HG03354 (cell line): Measurements from ENCODE around the gene PNPO.
"Not testable (repeated sequence)": the region's sequence is repeated elsewhere in the genome, so short reads cannot be mapped to it uniquely, and the experiment has no call there.

Source experiments
- ATAC-seq: cut with Tn5 transposase; IDR thresholded peaks from one replicate; pipeline ENCODE4 v1.9.1; 2021; ENCODE audit warnings: mild to moderate bottlenecking; ENCODE audit not compliant: unreplicated experiment, poor library complexity, severe bottlenecking

Gene PNPO

DNA sequence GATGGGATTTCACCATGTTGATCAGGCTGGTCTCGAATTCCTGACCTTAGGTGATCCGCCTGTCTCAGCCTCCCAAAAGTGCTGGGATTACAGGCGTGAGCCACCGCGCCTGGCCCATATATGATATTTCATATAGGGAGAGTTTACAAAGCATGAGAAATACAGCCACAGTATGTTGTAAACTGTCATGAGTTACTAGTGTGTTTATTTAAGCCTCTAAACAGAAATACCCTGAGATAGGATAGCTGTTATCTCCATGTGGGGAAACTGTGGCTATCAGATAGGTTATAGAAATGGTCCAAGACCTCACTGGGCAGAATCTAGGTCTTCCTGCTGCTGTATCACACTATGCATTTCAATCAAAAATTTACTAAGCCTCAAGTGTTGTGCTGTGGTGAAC, 27.5 kb downstream of the PNPO start:
- no peak for ATAC-seq

- no peak for ATAC-seq
These were observed 28.8 kb downstream of the PNPO start for GRCh38 chr17:47969930-47970724.

- peak; percentile 95 for ATAC-seq
These were observed 29.5 kb downstream of the PNPO start, which contains the start of gene CDK5RAP3 for GRCh38 chr17:47970725-47971499. TSS of gene CDK5RAP3 (plus strand) at chr17:47971113. CDS start at chr17:47971147, 34 bp downstream.

- ATAC-seq = no peak
These were observed 32.2 kb downstream of the PNPO start for GRCh38 chr17:47973541-47973940.

DNA sequence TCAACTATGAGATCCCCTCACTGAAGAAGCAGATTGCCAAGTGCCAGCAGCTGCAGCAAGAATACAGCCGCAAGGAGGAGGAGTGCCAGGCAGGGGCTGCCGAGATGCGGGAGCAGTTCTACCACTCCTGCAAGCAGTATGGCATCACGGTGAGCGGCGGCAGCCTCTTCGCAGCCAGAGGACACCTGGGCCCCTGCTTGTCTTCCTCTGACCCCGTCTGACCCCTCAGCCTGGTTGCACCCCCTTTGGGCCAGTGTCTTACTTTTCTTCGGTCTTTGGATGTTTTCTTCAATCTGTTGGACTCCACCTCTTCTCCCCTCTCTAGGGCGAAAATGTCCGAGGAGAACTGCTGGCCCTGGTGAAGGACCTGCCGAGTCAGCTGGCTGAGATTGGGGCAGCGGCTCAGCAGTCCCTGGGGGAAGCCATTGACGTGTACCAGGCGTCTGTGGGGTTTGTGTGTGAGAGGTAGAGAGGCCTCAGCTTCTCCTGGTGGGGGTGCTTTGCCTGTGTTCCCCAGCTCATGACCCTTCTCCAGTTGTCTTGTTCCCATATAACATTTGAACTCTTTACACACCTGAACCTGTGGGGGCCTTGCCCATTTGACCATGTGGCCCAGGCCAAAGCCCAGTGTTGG, 33.9 kb downstream of the PNPO start:
- no peak for ATAC-seq

DNA sequence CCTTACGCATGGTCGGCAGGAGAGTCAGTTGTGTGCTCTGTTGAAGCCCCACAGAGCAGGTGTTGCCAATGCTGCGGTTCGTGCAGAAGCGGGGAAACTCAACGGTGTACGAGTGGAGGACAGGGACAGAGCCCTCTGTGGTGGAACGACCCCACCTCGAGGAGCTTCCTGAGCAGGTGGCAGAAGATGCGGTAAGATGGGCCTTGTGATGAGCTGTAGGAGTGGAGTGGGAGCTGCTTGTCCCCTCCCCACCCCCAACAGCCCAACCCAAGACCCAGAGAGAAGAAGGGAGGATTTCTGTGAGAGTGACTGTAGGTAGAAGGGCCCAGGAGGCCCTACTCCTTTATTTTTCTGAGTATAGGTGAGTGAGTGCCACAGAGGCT, 34.4 kb downstream of the PNPO start:
- no peak for ATAC-seq

DNA sequence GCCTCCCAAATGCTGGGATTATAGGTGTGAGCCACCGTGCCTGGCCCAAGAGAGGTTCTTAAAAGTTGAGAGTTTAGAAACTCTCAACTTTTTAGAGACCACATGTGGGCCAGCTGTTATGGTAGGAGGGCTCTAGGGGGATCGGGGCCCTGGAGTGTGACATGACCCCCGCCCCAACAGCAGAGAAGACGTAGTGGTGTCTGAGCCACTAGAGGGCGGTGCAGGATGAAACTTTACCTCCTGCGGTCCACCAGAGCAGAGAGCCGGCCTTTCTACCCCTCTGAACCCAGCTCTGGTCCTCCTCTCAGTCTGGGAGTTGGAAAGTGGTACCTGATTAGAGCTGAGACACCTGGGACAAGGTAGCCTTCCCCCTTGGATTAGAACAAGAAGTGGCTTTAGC, 37.0 kb downstream of the PNPO start:
- peak; percentile 54 for ATAC-seq

- ATAC-seq = no peak
These were observed 39.2 kb downstream of the PNPO start for GRCh38 chr17:47980541-47980940.

DNA sequence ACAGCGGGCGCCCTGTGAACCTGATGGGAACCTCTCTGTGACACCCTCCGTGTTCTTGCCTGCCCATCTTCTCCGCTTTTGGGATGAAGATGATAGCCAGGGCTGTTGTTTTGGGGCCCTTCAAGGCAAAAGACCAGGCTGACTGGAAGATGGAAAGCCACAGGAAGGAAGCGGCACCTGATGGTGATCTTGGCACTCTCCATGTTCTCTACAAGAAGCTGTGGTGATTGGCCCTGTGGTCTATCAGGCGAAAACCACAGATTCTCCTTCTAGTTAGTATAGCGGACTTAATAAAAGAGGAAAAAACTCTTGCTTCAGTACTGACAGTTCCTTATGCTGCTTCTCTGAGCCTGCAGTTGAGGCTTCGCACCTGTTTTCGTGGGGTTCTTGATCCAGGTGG, 40.1 kb downstream of the PNPO start:
- ATAC-seq = no peak

DNA sequence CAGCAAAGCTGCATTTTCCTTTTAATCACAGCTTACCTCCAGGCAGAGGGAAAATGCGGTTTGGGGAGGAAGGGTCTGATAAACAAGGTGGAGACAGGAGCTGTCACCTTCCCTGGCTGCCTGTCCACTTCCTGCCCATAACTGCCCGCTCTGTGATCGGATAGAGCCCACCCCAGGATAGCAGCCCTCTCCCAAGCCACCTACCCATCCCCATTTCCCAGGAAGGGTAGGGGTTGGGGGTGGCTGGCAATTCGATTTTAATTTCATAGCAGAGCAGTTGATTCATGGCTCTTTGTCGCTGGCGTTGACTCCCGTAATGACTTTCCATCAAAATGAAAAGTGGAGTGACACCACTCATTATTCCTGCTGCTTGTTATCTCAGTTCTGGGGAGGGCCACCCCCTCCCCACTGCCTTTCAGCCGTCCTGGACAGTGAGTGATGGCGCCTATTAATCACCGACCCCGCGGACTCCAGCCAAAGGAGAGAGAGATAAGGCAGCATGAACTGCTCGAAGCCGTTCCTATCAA, 40.8 kb downstream of the PNPO start:
- no peak for ATAC-seq

DNA sequence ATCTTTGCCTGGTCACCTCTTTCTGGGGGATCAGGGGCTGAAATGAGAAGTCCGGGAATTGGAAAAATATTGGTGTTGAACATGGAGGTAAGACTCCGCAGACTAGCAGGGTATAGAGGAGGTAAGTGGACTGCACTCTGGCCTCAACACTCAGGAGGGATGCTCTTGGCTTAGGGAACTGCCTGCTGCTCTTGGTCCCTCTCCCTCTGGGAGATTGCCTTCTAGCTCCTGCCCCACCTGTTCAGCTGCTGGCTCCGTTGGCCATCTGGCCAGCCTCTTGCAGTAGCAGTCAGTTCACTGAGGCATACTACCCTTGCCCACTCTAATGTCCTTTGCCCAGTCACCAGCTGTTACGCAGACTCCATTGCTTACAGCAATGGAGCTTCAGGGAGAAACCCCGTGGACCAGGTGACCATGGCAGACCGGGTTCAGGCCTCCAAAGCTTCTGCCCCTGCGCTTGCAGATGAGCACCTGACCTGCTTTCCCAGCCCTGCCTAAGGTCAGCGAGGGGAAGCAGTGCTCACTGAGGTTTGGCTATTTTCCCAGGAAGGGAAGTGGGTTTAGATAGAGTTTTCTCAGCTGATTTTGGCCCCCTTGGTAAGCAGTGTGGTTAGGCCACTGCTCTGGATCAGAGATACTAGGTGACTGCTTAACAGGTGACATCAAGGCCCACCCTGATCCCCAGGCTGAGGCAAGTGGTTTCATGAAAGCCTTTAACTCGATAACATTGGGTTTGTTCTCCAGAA, 41.4 kb downstream of the PNPO start:
- no peak for ATAC-seq

DNA sequence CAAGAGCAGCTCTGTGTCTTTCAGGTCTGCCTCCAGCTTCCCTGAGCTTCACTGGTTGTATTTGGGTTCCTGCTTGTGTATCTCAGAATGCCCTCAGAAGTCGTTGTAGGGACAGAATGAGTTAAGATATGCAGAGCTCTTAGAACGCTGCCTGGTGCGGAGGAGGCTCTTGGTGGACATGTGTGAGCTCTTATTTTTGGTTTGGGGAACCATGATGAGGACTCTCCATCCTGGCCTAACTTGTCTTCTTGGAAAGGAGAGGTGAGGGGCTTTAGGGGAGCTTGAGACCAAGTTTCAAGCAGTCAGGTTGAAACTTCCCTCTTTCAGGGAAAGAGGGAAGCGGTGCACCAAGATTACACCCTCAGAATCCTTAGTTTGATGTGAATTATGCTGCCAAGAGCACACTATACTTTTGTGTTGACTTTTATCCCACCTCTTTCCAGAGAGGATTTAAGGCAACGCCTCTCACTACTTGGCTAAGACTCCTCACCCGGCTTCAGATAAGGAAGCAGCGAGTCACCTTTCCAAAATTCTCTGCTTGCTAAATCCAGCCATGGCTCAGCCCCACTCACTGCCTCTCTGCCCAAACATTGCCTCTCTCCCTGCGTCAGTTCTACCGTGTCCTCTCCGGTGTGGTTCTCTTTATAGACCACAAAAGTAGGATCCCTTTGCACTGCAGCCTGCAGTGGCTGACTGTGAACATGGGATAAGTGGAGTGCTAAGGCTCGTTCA, 42.3 kb downstream of the PNPO start:
- no peak for ATAC-seq

DNA sequence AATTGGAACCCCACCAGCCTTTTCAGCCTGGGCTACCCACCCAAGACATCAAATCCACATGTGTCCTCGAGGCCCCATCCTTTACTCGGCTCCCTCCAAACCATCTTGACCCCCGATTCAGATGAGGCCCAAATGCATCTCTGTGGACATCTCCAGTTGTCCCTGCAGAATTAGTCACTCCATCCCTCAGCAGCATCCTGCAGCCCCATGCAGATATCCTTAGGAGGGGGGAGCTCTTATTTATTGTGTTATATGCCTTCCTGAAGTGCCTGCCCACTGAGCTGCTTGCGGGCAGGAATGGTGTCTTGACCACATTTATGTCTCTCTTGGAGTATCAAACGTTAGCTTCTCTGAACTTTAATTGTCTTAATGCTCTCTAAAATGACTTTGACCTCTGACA, 45.1 kb downstream of the PNPO start:
- no peak for ATAC-seq

DNA sequence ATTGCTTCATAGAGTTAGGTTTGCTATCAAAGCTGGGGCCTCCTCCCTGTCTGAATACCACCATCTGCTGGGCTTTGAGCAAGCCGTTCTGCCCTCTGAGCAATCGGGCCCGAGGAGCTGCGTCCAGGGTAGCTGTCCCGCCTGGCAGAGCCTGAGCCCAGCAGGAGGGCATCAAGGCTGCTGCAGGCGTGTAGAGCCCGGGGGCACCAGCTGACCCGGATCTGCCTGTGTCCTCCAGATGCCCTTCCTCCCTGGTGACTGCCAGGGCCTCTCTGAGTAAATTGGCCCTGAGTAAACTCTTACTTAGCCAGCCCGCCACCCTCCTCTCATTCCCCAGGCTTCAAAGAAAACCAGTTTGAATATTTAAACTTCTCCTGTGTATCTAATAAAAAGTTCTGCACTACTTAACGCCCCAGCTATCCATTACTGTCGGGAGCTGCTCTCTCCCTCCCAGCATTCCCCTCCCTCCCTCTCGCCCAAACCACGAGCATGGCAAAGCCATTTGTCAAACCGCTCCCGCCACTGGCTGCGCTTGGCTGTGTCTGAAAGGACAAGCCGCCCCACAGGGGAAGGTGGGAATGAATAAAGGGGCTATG, 46.0 kb downstream of the PNPO start:
- ATAC-seq = no peak

DNA sequence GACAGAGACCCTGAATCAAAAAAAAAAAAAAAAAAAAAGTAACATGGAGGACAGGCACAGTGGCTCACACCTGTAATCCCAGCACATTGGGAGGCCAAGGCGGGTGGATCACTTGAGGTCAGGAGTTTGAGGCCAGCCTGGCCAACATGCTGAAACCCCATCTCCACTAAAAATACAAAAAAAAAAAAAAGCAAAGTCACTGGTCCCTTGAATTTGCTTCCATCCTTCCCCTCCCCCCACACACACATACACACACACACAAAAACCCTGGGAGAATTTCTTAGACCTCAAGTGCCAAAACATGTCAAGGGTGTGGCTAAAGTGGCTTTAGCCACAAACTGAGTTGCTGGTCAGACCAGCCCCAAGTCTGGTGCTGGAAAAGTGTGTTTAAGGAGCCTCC, 47.1 kb downstream of the PNPO start:
- ATAC-seq = not testable (repeated sequence)

DNA sequence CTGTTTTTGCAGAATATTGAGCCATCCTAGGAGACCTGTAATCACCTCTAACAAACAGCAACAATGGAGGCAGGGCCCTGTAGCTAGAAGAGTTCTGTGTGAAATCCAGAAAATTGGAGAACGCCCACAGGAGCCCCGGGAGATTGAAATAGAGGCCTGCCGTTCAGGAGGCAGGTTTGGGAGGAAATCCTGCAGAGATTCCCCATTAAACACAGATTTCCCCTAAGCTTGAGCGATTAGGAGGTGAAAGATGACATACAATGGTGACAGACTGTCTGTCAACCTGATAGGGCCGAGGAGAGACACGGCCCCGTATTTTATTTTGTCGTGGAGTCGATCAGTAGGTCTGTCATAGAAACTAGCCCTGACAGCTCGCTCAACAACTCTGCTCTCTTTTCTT, 47.8 kb downstream of the PNPO start:
- ATAC-seq = no peak

DNA sequence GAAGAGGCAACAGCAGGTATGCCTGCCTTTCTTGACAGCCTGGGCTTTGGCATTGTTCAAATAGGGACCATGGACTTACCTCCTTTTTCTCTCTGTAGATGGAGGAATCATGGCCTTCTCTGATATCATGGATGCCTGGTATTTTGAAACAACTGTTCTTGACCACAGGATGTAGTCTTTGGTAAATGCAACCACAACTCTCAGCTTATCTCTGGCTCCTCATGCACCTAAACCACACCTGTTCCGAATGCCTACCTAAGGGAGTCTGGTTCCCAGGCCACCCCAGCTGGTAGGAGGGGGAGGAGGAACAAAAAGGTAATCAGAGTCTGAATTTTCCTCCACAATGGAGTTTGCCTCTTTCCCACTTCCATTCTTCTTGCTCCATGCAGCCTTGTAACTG, 48.3 kb downstream of the PNPO start:
- no peak for ATAC-seq

DNA sequence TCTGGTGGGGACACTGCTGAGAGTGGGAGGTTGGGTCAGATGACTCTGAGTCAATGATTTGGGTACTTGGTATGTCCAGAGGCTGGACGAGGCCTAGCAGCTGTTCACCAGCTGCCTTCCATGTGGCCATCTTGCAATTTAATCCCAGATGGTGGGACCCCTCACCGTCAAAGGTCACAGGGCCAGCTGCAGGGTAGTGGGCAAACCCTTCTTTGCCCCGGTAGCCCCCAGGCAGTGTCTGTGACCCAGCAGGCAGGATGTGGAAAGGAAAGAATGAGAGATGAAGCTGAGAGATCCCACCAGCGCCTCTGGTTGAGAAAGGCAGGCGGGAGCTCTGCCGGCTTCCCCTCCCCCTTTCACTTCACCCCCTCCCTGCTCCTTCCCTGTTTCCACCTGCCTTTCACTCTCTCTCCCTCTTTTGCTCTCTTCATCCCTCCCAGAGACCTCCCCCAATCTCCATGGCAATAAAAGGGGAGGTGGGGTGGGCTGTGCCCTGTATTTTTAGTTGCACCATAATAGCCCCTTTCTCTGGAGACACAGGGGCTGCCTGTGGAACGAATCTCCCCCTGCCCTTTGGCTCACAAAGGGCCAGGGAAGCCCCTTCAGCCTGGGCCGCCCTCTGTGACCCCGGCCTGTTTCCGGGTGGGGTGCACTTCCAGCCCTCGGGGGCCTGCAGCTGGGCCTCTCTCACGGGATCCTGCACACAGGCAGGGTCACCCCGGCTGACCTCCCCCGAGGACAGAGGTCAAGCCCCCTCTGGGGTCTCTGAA, 49.8 kb downstream of the PNPO start:
- ATAC-seq = no peak
